ENCODE results near the gene RPS15.

- TF ChIP-seq CTCF (IDR thresholded peaks at IDR 0.05; ENCODE audit: extremely low read depth in 1 of 2, insufficient read depth in 1 of 2, low read depth in 1 of 2, low read length in 2 of 2) (no peak), POLR2A (IDR thresholded peaks at IDR 0.05; ENCODE audit: low read depth, low read length) (no peak), POLR2AphosphoS5 (IDR thresholded peaks at IDR 0.05; ENCODE audit: insufficient read depth, low read depth, low read length) (no peak)
Measured at GRCh38 chr19:1390890-1391423, 47.2 kb upstream of the RPS15 start.
